AG10803 (cell line): ENCODE measurements around the gene NOXO1.

Experiments
- DNase-seq: peaks from one replicate; pipeline ENCODE4 v3.0.0; 2010; ENCODE audit warnings: low read depth
- H3K4me3 ChIP-seq: 2 replicates; pipeline ENCODE4 v1.5.1; 2011; ENCODE audit warnings: mild to moderate bottlenecking, low read length, control low read depth
- CTCF ChIP-seq: conservative IDR thresholded peaks from 2 replicates; pipeline ENCODE4 v1.5.1; 2011; ENCODE audit warnings: mild to moderate bottlenecking, low read length, control low read depth, inconsistent platforms

Gene NOXO1

GRCh38 chr16:1982013-1982433, 754 bp upstream of the NOXO1 start:
- no peak overlapping the region for H3K4me3 ChIP-seq
- no peak for DNase-seq
- no peak for TF ChIP-seq CTCF

GRCh38 chr16:1980770-1981087, 540 bp downstream of the NOXO1 start:
- TF ChIP-seq CTCF: no peak
- no peak for DNase-seq
- no peak overlapping the region for H3K4me3 ChIP-seq

- no peak overlapping the region for H3K4me3 ChIP-seq
- TF ChIP-seq CTCF: no peak
- no peak for DNase-seq
These were observed 1.1 kb downstream of the NOXO1 start for GRCh38 chr16:1980030-1980769.

GRCh38 chr16:1979271-1980029, 1.8 kb downstream of the NOXO1 start:
- no peak for TF ChIP-seq CTCF
- no peak for DNase-seq
- no peak overlapping the region for H3K4me3 ChIP-seq

- no peak overlapping the region for H3K4me3 ChIP-seq
- no peak for DNase-seq
These were observed 2.7 kb downstream of the NOXO1 start for GRCh38 chr16:1978476-1979120.

GRCh38 chr16:1977875-1978268, 3.4 kb downstream of the NOXO1 start:
- DNase-seq: no peak
- TF ChIP-seq CTCF: no peak

More at GRCh38 chr16:1978476-1979120, 2.7 kb downstream of the NOXO1 start:
- no peak for TF ChIP-seq CTCF

More at GRCh38 chr16:1977875-1978268, 3.4 kb downstream of the NOXO1 start:
- H3K4me3 ChIP-seq: no peak overlapping the region
